GM19455 (cell line): ENCODE measurements around the gene ADGRD1.
"Not testable (repeated sequence)": the region's sequence is repeated elsewhere in the genome, so short reads cannot be mapped to it uniquely, and the experiment has no call there.

Experiments used
- ATAC-seq: cut with Tn5 transposase; IDR thresholded peaks from one replicate; pipeline ENCODE4 v1.9.1; 2021; ENCODE audit not compliant: unreplicated experiment

ADGRD1 gene

DNA sequence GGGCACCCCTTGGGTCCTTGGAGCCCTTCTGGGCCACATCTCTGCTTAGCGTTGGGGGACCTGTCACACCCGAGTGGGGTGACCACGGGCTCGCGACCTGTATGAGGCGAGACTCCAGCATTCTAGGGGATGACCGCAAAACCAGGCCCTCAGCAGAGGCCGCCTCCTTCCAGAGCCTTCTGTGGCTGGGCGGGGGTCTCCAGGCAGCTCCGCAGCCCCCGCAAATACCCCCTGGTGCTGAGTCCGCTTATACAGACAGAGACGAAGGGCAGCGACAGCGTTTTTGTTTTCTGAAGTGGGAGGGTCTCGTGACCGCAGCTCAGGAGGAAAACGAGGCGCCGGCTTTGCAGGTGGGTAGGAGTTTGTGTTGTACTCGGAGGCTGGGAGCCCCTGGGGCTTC lies 116.4 kb downstream of the ADGRD1 start:
- ATAC-seq = not testable (repeated sequence)

DNA sequence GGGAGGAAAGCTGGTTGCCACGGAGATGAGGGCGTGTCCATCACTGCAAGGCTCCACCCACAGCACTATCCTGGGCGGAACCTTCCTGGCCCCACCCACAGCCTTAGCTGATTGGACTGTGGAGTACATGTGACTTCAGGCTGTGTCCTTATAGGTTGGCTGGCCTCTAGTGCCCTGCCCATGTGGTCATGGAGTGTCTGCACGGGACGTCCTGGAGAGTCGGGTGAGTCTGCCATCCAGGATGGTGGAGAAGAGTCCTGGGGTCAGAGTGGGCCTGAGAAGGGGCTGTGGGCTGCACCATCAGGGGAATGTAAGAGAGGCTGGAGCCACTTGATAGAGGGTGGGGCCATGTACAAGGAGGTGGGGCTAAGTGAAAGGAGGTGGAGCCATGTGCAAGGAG lies 117.0 kb downstream of the ADGRD1 start:
- not testable (repeated sequence) for ATAC-seq

DNA sequence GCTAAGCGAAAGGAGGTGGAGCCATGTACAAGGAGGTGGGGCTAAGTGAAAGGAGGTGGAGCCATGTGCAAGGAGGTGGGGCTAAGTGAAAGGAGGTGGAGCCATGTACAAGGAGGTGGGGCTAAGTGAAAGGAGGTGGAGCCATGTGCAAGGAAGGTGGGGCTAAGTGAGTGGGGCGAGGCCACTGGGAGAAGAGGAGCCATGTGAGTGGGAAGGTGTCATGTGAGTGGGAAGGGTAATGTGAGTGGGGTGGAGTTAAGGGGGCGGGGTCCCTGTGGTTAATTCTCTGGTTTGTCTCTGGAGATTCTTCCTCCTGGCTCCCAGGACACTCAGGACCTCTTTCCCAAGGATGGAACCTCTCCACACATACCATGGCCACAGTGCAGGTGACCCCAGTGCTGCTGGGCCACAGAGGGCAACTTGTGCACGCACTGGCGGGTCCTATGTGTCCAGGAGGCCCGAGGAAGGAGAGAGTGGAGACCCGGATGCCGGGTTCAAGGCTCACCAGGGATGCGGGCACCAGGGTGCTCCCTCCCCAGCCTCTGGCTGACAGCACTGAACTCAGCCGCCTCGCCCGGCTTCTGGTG lies 117.6 kb downstream of the ADGRD1 start:
- ATAC-seq = not testable (repeated sequence)

DNA sequence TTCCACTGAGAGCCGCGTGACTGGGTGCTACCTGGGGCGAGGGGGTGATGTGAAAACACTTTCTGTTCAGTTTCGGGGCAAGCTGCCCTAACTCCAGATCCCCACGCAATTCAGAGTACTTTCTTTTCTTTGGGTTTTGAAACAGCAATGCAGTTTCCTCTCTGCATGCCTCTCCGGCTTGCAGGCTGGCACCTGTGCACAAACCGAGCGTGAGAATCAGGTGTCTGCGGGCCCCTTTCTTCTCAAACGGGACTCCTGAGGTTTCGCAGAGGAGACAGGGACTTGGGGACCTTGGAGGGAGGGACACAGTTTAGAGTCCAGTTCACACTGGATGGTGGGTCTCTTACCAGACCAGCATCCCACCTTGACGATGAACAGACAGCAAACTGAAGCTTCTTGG lies 118.2 kb downstream of the ADGRD1 start:
- ATAC-seq = not testable (repeated sequence)

DNA sequence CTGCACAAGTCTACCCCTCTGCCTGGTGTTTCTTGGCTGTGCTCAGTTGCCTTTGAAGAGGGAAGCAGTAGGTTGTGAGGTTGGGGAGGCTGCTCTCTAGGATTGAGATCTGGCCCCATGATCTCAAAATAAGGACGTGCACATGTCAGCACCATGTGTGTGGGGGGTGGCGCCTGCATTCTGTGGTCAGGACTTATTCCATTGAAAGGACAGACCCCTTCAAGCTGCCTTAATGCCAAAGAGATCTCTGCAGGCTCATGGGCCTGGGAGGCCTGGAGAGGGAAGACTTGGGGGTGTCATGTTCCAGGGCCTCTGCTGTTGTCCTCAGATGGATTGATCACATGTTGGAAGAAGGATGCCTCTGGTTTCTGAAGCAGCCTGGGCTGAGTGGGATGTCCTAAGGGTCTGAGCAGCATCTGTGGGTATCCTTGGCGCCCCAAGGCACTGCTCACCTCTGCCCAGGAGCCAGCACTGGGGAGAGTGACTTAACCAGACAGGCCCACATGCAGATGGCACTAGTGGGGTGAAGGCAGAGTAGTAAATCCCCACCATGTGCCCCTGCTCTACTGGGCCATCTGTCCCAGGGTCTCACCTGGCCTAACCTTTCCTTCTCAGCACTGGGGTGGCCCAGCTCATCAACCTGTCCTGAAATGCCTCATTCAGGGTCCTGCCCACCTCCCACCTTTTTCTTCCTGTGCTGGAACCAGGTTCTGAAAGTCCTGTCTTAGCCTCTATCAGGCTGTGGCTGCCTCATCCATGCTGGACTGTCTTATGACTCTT lies 118.9 kb downstream of the ADGRD1 start:
- ATAC-seq = no peak

DNA sequence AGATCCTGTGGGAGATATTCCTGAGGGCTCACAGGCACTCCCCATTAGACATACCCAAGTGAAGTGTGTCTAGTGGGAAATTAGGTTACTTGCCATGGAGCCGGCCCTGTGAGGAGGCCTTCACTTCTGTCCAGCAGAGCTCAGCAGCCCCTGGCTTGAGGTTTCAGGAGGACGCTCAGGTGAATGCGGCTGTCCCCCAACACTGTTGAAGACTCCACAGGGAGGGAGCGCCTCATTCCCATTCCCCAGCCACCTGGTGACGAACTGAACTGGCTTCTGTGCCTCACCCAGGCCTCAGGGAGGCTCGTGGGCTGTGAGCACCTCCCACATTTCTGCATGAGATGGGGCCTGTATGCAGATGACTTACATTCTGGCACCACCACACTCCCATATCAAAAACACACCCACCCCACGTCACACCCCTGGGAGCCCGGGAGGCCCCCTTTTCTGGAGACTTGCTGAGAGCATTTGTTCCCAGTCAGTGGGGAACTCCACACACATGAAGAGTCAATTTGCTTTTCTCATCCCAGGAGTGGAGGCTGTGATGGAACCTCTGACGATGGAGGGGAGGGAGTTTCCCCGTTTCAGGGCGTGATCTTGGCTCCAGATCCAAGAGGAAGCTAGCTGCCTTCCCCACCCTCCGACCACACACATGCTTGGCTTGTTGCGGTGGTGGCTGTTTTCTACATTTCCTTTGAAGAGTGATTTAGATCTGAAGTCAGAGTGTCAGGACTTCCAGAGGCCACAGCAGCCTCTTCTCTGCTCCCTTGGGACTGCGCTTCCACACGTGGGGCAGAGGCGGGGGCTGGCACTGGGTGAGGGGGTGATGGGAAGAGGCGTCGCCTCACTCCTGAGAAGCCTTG lies 120.7 kb downstream of the ADGRD1 start:
- ATAC-seq = no peak

DNA sequence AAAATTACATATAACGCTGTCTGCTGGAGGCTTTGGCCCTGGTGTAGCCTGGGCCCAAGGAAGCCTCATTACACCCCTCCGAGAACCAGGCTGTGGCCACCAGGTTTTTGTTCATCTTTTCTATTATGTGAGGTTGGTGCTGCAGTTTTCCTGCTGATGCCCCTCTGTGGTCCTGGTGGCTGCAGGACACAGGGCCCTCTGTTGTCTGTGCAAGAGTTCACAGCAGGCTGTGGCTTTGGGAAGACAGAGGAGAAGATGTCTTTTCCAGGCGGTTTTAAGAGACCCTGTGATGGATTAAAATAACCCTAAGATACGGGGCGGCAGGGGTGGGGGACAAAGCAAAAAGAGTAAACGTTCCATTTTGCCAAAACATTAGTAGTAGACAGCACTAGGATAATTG lies 121.5 kb downstream of the ADGRD1 start:
- ATAC-seq = no peak

DNA sequence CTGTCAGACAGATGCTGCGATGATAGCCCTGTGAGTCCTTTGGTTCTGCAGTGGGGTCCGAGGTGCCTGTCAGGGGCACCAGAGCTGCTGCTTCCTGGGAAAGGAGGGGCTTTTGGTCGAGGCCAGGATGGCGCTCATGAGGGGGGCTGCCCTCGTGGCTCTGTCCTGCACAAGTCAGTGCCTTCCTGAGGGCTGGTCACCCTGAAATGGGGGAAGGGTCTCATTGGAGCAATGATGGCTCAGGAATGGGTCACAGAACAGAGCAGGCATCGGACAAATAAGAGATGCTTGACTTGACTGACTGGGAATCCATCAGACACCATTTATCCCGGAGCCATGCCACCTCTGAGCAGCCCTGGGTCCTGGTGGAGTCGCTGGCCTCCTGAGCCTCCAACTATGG lies 121.9 kb downstream of the ADGRD1 start:
- ATAC-seq = no peak

DNA sequence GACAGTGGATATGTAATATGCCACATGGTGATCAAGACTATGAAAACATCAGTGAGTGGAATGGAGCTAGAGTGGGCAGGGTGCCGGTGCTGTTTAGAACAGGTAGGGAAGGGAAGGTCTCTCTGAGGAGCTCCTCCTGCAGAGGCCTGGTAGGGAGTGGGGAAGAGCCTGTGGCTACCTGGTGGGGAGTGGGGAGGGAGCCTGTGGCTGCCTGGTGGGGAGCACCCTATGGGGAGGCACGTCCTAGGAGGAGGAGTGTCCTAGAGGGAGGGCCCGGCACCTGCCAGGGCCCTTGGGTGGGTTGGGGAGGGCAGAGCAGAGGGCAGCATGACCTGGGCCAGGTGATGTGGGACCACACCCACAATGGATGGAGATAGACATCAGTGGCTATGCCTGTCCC lies 122.6 kb downstream of the ADGRD1 start:
- no peak for ATAC-seq

DNA sequence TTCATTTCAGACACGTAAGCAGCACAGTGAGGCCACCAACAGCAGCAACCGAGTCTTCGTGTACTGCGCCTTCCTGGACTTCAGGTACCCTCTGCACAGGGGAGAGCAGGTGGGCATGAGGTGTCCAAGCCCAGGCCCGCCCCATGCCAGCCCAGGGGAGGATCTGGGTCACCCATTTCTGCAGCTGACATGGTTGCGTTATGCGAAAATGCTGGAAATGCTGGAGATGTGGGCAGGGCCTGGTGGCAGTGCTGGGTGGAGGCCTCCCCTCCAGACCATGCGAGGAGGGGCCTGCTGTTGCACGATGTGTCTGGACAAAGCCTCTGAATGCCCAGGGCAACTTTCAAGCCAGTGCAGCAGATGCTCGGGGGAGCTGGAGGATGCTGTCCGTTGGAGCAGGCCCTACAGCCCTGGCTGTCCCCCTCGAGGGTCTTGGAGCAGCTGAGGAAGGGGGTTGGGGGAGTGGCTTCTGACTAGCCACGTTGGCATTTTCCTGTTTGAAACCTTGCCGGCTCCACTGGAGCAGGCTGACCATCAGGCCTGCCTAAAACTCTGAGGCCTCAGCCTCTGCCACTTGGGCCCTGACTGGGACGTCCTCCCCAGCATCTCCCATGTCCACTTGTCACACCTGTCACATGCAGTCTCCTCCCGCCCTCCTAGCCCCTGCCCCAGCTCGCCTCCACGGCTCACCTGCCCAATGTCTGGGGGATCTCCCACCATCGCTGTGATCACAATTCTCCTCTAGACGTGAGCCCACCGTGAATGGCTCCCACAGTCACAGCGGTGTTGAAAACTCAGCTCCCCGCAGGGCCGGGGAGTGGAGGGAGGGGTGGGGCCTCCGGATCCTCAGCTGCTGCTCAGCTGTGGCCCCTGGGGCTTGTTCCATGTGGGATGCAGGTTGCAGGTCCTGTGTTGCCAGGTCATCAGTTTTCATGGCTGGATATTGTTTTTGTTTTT lies 123.4 kb downstream of the ADGRD1 start:
- no peak for ATAC-seq

DNA sequence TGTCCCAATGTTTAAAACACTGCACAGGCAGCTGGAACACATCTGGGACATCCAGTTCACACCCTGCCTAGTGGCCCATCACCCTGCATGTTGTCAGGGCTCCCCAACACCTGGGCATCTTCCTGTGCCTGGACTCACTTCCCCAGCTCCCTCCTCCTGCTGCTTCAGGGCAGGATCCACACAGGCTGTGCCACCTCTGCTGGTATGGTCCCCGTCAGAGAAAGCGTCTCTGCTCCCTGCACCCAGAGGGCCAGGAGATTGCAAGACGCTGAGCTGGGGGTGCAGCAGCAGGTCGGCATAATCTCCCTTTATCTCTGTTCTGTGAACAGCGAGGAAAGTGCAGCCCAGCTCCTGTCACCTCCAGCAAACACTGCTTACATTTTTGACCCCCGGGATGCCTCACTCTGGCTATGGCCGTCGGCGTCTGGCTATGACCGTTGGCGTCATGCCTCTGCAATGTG lies 124.3 kb downstream of the ADGRD1 start:
- ATAC-seq = no peak

DNA sequence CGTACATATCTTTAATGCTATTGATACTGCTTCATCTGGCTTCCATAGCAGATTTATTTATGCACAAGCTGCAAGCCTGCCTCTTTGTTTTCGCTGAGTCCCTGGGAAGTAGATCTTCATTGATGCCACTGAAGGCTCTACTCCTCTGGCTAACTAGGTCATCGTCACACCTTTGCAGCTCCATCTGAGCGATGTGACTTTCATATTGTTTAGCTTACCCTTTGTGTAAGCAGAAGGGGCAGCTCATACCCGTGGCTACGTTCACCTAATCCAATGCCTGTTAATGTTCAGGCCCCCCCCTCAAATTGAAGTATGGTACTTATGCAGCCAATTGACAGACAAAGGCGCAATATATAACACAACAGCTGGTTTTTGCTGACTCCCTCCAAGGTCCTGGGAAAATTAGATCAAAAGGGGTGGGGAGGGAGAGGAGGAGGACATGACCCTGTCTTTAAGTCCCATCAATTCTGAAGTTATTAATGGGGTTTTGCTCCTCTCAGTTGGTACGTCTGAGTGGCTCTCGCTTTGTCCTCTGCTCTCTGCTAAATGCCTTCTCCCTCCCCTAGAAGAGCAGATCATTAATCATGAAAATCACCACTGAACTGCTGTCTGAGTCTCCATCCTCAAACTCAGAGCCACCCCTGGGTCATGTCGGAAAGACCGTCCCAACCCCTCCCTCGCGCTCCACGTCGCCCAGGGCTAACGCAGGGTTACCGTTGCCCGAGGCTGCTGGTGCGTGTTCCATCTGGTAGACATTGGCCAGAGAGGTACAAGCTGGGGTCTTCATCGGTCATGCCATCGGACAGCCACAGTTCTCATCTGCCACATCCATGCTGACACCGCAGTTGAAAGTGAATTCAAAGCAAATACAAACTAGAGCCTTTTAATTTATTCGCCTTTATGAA lies 128.8 kb downstream of the ADGRD1 start:
- no peak for ATAC-seq

DNA sequence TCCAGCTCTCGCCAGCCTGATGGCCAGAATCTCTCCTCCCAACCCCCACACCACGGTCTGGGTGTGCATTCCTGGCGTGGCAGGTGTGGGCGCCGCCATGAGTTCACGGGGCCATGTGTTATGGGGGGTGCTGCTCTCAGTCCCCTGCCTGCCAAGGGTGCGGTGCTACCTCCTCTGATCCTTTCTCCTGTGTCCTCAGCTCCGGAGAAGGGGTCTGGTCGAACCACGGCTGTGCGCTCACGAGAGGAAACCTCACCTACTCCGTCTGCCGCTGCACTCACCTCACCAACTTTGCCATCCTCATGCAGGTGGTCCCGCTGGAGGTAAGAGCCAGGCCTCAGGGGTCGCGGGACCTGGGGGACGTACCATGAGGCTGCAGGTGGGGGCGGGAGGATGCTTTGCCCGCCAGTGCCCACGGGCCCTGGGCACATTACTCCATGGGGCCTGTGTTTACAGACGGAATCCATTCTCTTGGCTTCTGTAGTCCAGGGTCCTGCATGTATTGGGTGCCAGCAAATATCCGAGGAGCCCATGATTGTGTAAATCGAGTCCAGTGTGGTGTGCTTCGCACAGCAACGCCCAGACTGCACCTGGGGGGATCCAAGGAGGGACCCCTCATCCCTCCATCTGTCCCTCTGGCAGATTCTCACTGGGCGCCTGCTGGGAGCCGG lies 130.8 kb downstream of the ADGRD1 start:
- ATAC-seq = no peak

DNA sequence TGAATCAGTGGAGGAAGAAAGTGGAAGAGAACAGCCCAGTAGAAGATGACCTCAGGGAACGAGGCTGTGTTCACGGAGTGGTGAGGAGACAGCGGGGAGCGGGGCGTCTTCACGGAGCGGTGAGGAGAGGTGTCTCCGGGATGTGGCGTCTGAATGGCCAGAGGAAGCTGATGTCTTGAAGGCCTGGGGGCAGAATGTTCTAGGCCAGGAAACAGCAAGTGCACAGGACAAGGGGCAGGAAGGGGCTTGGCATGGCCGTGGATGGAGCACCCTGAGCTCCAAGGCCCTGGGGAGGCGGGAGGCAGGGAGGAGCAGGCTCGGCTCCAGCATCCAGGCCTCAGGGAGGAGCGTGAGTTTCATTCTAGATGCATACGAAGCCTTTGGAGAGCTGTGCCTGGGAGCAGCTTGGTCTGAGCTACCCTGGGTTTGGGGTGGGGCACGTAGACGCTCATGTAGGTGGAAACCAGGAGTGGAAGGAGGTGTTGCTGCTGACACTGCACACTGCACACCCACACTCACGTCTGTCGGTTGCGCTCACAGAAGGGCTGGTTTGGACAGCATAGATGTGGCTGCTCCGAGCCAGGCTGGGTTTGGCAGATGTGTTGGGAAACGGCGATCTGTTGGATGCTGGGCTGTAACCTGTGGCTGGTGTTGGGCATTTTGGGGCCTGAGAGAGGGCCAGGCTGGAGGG lies 131.6 kb downstream of the ADGRD1 start:
- ATAC-seq = no peak

DNA sequence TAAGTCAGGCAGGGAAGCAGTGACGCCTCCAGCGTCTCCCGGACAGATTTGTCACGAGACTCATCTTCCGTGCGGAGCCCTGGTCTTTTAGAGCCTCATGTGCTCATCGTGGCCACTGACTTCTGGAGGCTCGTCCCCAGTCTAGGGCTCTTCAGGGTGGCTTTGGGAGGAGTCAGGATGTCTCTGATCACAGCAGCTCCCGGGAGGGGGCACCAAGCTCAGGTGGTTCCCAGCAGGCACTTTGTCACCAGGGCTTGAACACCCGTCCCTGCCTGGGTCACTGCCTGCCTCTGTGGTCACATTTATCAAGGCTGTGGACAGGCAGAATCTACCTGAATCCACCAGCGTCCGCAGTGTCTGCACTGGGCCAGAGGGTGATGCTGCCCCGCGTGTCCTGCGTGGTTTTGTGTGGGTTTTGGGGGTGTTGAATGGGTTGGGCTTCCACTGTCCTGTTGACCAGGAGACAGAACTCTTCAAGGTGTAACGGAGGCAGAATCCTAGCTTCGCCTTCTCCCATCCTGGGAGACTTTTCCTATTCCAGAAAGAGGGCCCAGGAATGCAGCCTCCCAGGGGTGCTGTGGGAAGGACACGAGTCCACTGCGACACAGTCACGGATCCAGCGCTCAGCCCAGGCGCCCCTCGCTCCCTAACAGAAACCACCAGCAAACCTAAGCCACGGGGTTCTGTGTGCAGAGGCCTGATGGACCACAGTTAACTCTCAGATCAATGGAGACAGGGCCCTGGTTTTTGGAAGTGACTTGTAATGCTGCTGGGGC lies 132.3 kb downstream of the ADGRD1 start:
- ATAC-seq = no peak

DNA sequence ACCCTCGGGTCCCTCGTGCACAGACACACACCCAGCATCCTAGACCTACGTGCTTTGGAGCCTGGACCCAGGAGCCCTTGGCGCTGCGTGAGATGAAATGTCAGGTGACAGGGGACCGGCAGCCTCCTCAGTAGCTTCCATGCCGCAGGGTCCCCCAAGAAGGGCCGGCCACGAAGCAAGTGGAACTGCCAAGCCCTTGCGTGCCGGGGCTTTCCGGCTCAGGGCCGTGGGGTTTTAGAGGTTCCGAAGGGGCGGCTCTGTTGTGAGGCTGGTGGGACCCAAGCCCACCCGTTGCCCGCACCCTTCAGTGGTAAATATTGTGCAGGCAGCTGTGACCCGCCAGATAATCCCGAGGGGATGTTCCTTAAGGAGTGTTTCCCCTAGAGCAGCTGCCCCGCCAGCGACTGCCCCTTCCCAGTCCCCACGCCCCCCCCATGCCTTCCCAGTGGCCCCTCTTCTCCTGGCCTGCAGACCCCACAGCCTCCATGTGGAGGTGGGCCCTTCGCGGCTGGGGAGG lies 133.7 kb downstream of the ADGRD1 start:
- ATAC-seq = no peak

DNA sequence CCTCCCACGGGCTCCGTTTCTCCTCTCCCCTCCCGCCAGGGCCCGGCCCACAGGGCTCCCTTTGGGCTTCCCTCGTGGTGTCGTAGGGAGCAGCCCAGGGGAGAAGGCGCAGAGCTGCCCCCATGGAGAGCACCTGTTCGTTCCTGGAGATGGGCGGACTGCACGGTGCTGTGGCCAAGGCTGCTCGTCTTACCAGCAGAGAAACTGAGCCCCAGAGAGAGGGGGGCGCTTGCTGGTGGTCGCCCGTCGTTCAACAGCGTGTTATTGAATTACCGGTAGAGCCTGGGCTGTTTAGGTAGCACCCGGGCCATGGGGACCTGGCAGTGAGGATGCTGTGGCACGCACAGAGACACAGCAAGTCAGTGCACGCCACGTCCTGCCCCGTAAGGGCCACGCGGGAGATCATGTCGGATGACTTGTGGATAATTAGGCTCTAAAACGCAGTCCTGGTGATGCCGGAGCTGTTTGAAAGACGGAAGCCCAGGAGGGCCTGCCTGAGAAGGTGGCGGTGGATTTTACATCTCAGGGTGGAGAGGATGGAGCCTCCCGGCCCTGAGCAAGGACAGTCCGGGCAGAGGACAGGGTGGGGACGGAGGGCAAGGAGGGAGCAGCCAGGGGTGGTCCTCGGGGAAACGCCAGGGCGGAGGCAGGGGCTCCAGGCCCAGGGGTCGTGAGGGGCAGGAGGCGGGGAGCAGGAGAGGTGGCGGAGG lies 134.4 kb downstream of the ADGRD1 start:
- no peak for ATAC-seq
